DMS 273 (cell line): ENCODE measurements around the gene B9D2.
"Not testable (repeated sequence)": the region's sequence is repeated elsewhere in the genome, so short reads cannot be mapped to it uniquely, and the experiment has no call there.

ENCODE experiments used
- DNase-seq: peaks from one replicate; lab custom pipeline; 2025; ENCODE audit not compliant: unreplicated experiment; lab: John Stamatoyannopoulos, UW

Gene B9D2

GRCh38 chr19:41392775-41393174 is 28.8 kb upstream of the B9D2 start:
- no peak for DNase-seq

GRCh38 chr19:41391618-41392017 is 27.7 kb upstream of the B9D2 start:
- DNase-seq = no peak

- DNase-seq = no peak
Observed at GRCh38 chr19:41386442-41386841, 22.5 kb upstream of the B9D2 start.

- no peak for DNase-seq
Observed at GRCh38 chr19:41384351-41384750, 20.4 kb upstream of the B9D2 start.

- DNase-seq = not testable (repeated sequence)
Observed at GRCh38 chr19:41381536-41381935, 17.6 kb upstream of the B9D2 start.

GRCh38 chr19:41377977-41378709 is 14.2 kb upstream of the B9D2 start:
- peak; percentile 90 for DNase-seq

- DNase-seq = no peak
Observed at GRCh38 chr19:41376998-41377365, 13.0 kb upstream of the B9D2 start.

- no peak for DNase-seq
Observed at GRCh38 chr19:41376241-41376997, 12.5 kb upstream of the B9D2 start, which contains the start of gene TMEM91. TSS of gene TMEM91 (plus strand) at chr19:41376533. CDS start at chr19:41378310, 1,777 bp downstream.

GRCh38 chr19:41373993-41374392 is 10.0 kb upstream of the B9D2 start:
- peak; percentile 98 for DNase-seq

- no peak for DNase-seq
Observed at GRCh38 chr19:41372501-41372900, 8.6 kb upstream of the B9D2 start.

- no peak for DNase-seq
Observed at GRCh38 chr19:41371541-41371940, 7.6 kb upstream of the B9D2 start.

- DNase-seq = not testable (repeated sequence)
Observed at GRCh38 chr19:41371119-41371518, 7.2 kb upstream of the B9D2 start.

GRCh38 chr19:41369769-41370168 is 5.8 kb upstream of the B9D2 start:
- no peak for DNase-seq

GRCh38 chr19:41367848-41368301 is 3.9 kb upstream of the B9D2 start:
- no peak for DNase-seq

- DNase-seq = peak; percentile 53
Observed at GRCh38 chr19:41366089-41366488, 2.1 kb upstream of the B9D2 start.

GRCh38 chr19:41364524-41365391 is 809 bp upstream of the B9D2 start:
- no peak for DNase-seq

- no peak for DNase-seq
Observed at GRCh38 chr19:41363371-41363752, 587 bp downstream of the B9D2 start.

GRCh38 chr19:41362143-41362847 is 1.7 kb downstream of the B9D2 start:
- DNase-seq = no peak

GRCh38 chr19:41359741-41360140 is 4.2 kb downstream of the B9D2 start:
- DNase-seq = no peak

- DNase-seq = no peak
Observed at GRCh38 chr19:41357746-41358145, 6.2 kb downstream of the B9D2 start.
